Loucy (cell line): ENCODE data around the gene PNLIPRP2.

Experiments
- EZH2phosphoT487 ChIP-seq: fragments of 200-600 bp; IDR thresholded peaks from 2 replicates; pipeline ENCODE4 v1.6.1; 2018; ENCODE audit warnings: antibody characterized with exemption, mild to moderate bottlenecking, moderate library complexity, borderline replicate concordance
- TF ChIP-seq, protein P1 (sequence below): fragments of 200-600 bp; sonication (generic); conservative IDR thresholded peaks from 2 replicates; pipeline ENCODE4 v1.5.1; 2014; ENCODE audit warnings: mild to moderate bottlenecking, antibody characterized with exemption, low read length

DNA sequence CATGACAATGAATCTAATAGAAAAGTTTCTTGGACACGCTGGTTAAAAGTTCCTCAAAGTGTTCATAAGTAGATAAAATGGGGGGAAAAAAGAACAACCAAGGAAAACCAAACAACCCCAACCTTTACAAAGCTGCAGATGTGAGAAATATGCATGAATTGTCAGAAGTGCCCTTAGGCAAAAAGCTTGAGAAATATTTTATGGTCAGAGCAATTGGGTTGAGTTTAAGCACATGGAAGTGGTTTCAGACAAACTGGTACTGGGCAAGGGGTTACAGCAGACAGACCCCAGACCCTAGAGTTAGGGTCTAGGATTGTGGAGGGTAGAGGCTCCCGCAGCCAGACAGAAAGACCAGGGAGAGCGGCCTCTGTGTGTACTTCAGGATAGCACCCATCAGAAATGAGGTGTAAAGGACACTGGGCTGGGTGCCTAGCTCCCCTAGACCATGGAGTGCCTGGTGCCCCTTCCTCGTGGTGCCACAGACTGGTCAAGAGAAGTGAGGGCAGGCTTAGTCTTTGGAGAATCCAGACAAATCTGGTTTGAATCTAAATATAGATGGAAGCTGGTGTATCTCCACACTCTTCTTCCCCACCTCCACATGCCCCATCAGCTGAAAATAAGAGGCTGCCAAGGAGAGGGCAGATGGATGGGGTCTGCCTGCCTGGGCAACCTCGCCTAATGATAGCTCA is 37.3 kb downstream of the PNLIPRP2 start:
- TF ChIP-seq, protein P1, sequence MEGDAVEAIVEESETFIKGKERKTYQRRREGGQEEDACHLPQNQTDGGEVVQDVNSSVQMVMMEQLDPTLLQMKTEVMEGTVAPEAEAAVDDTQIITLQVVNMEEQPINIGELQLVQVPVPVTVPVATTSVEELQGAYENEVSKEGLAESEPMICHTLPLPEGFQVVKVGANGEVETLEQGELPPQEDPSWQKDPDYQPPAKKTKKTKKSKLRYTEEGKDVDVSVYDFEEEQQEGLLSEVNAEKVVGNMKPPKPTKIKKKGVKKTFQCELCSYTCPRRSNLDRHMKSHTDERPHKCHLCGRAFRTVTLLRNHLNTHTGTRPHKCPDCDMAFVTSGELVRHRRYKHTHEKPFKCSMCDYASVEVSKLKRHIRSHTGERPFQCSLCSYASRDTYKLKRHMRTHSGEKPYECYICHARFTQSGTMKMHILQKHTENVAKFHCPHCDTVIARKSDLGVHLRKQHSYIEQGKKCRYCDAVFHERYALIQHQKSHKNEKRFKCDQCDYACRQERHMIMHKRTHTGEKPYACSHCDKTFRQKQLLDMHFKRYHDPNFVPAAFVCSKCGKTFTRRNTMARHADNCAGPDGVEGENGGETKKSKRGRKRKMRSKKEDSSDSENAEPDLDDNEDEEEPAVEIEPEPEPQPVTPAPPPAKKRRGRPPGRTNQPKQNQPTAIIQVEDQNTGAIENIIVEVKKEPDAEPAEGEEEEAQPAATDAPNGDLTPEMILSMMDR: no peak
- TF ChIP-seq EZH2phosphoT487: no peak
